Raji (cell line): ENCODE measurements around the gene GREM1.

Experiments
- POLR2A ChIP-seq: IDR thresholded peaks from 2 replicates; pipeline ENCODE4 v1.6.1; 2011; ENCODE audit warnings: low read depth, low read length, control low read depth; ENCODE audit not compliant: insufficient read depth

The GREM1 gene

GRCh38 chr15:32784581-32784980, 66.8 kb downstream of the GREM1 start:
- no peak for TF ChIP-seq POLR2A

- TF ChIP-seq POLR2A, result no peak
Measured at GRCh38 chr15:32786906-32787305, 69.1 kb downstream of the GREM1 start.

- TF ChIP-seq POLR2A, result no peak
Measured at GRCh38 chr15:32787949-32788348, 70.1 kb downstream of the GREM1 start.

- TF ChIP-seq POLR2A, result no peak
Measured at GRCh38 chr15:32790352-32790999, 72.7 kb downstream of the GREM1 start.

GRCh38 chr15:32792436-32792835, 74.6 kb downstream of the GREM1 start:
- no peak for TF ChIP-seq POLR2A
